ENCODE results near the gene SLCO3A1. TPM values are rescaled to one million over a fixed set of nuclear protein-coding genes. Genes with fewer than 3 reads are reported as not detected.

Gene SLCO3A1
- total RNA-seq, 1 experiment from 2014 or later, result 37.8 TPM

- POLR2A ChIA-PET (ENCODE audit: unreplicated experiment), result no interaction called here
- Histone ChIP-seq H3K9me3 (ENCODE audit: insufficient read depth, low read depth) (no peaks in the 10 kb centered on the region), H3K9me2 (ENCODE audit: insufficient read depth) (no peaks in the 10 kb centered on the region), H3K27me3 (ENCODE audit: insufficient read depth, low read depth) (no peaks in the 10 kb centered on the region), H3K4me3 (no peak overlapping the region), H3K4me2 (no peak overlapping the region), H3K4me1 (replicated peaks; ENCODE audit: insufficient read depth) (peaks cover 7% of the 10 kb centered on the region), H3K79me2 (ENCODE audit: low read depth) (no peaks in the 10 kb centered on the region), H2AFZ (no peak overlapping the region), H4K20me1 (ENCODE audit: insufficient read depth) (0 out of 2 replicates have a peak, but pooled peaks cover 3% of the 10 kb centered on the region), H3F3A (ENCODE audit: insufficient read depth, low read depth) (peaks cover 8% of the 10 kb centered on the region; the same call in 1 of the 2 replicates), H3K27ac (no peak overlapping the region), H3K36me3 (ENCODE audit: low read depth) (no peaks in the 10 kb centered on the region)
- DNase-seq, result no peak
- CTCF ChIA-PET, result interaction anchor here (0.6 kb wide), 1 partner anchor 619 kb away, joined by 3 read pairs; no protein-coding TSS in a partner anchor
- TF ChIP-seq EZH2 (IDR thresholded peaks at IDR 0.05; ENCODE audit: low read depth) (no peak), CTCF (conservative IDR thresholded peaks at IDR 0.05) (no peak)
- BruUV-seq (replicated peaks), result no TSS peak
- intact Hi-C loops (cut with micrococcal nuclease; ENCODE audit: unreplicated experiment), result no loop called here
Observed at GRCh38 chr15:92141607-92142006, 288.1 kb downstream of the SLCO3A1 start.

DNA sequence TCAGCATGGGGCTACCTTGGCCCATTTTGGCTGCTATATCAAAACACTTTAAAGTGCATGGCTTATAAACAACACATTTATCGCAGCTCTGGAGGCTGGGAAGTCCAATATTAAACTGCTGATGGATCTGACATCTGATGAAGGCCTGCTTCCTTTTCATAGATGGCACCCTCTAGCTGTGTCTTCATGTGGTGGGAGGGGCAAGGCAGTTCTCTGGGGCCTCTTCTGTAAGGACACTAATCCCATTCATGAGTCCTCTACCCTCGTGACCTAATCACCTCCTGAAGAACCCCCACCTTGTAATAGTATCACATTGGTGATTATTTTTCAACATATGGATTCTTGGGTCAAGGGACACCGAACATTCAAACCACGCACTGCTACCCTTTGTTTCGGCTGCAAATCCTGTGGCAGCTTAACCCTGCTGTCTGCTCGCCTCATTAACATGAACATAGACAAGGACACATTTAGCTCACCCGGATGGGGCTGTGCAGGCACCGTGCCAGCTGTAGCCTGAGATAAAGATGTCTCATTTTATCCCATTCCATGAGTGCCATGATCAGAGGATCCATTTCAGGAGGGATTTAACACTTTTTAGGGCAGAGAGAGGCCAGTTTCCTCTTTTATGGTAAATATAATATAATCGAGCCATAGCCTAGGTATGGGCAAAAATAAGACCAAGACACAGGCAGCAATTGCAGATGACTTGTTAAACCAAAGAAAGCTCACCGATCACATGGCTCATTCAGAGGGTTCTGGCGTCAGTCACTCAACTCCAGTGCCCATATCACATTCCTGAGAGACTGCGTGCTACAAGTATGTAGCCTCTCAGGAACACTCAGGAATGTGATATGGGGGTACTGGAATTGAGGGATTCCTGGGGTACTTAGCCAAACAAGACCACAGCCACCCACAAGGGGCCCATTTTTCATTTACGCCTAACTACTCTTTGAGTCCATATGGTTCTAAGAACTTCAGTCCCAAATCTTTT, 289.0 kb downstream of the SLCO3A1 start:
- POLR2A ChIA-PET (ENCODE audit: unreplicated experiment), result no interaction called here
- Histone ChIP-seq H3K4me2 (no peak overlapping the region), H3K36me3 (ENCODE audit: low read depth) (no peaks in the 10 kb centered on the region), H3K4me3 (no peak overlapping the region), H4K20me1 (ENCODE audit: insufficient read depth) (0 out of 2 replicates have a peak, but pooled peaks cover 3% of the 10 kb centered on the region), H2AFZ (no peak overlapping the region), H3K79me2 (ENCODE audit: low read depth) (no peaks in the 10 kb centered on the region), H3K9me3 (ENCODE audit: insufficient read depth, low read depth) (no peaks in the 10 kb centered on the region), H3K27ac (no peak overlapping the region), H3K9me2 (ENCODE audit: insufficient read depth) (no peaks in the 10 kb centered on the region), H3K4me1 (replicated peaks; ENCODE audit: insufficient read depth) (peaks cover 7% of the 10 kb centered on the region), H3F3A (ENCODE audit: insufficient read depth, low read depth) (peaks cover 8% of the 10 kb centered on the region; the same call in 1 of the 2 replicates), H3K27me3 (ENCODE audit: insufficient read depth, low read depth) (no peaks in the 10 kb centered on the region)
- no peak for TF ChIP-seq EZH2 (IDR thresholded peaks at IDR 0.05; ENCODE audit: low read depth)
- TF ChIP-seq CTCF (conservative IDR thresholded peaks at IDR 0.05), result no peak
- DNase-seq, result no peak
- CTCF ChIA-PET, result no interaction called here
- intact Hi-C loops (cut with micrococcal nuclease; ENCODE audit: unreplicated experiment), result no loop called here
- no TSS peak for BruUV-seq (replicated peaks)

DNA sequence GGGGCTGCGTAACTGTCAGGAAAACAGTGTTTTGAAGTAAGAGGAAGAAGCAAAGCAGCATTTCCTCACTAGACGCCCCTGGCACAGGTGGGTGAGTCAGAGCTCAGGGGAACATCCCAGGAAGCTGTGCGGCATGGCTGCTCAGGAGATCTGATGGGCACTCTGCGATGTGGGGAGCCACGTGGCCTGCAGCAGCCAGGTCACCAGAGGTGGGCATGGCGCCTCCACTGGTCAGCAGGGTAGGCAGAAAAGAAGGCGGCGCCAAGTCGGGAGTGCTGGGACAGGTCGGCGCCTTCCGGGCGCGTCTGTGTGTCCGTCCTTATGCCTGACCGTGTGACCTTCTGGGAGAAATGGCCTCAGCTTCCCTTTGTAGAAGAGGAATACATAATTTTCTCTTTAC, 290.3 kb downstream of the SLCO3A1 start:
- intact Hi-C loops (cut with micrococcal nuclease; ENCODE audit: unreplicated experiment), result no loop called here
- no TSS peak for BruUV-seq (replicated peaks)
- Histone ChIP-seq H3K27me3 (ENCODE audit: insufficient read depth, low read depth) (no peaks in the 10 kb centered on the region), H3K4me3 (no peak overlapping the region), H3K79me2 (ENCODE audit: low read depth) (no peaks in the 10 kb centered on the region), H3K9me2 (ENCODE audit: insufficient read depth) (no peaks in the 10 kb centered on the region), H3K36me3 (ENCODE audit: low read depth) (no peaks in the 10 kb centered on the region), H3K4me1 (replicated peaks; ENCODE audit: insufficient read depth) (peaks cover 7% of the 10 kb centered on the region), H3K4me2 (no peak overlapping the region), H3K9me3 (ENCODE audit: insufficient read depth, low read depth) (no peaks in the 10 kb centered on the region), H3F3A (ENCODE audit: insufficient read depth, low read depth) (peaks cover 8% of the 10 kb centered on the region; the same call in 1 of the 2 replicates), H3K27ac (no peak overlapping the region), H4K20me1 (ENCODE audit: insufficient read depth) (0 out of 2 replicates have a peak, but pooled peaks cover 3% of the 10 kb centered on the region), H2AFZ (no peak overlapping the region)
- ChIA-PET POLR2A (ENCODE audit: unreplicated experiment) (no interaction called here), CTCF (no interaction called here)
- TF ChIP-seq EZH2 (IDR thresholded peaks at IDR 0.05; ENCODE audit: low read depth) (no peak), CTCF (conservative IDR thresholded peaks at IDR 0.05) (no peak)
- no peak for DNase-seq

Measured in PC-9 (cell line).